Prostate gland (tissue), 2 donors: ENCODE measurements around the gene RAB4B.
"Not testable (repeated sequence)": the region's sequence is repeated elsewhere in the genome, so short reads cannot be mapped to it uniquely, and the experiment has no call there.

Source experiments
- POLR2A ChIP-seq: fragments of 450-650 bp; IDR thresholded peaks from one replicate; pipeline ENCODE4 v1.6.1; 2016; ENCODE audit warnings: antibody characterized with exemption, mild to moderate bottlenecking
- POLR2AphosphoS5 ChIP-seq: sonication (generic); formaldehyde crosslinking; IDR thresholded peaks from one replicate; pipeline ENCODE4 v1.6.1; 2017; ENCODE audit warnings: antibody characterized with exemption
- TF ChIP-seq, protein P1 (sequence below), 4 experiments: fragments of 200-600 bp in 2 of 4; fragments of 450-650 bp in 2 of 4; sonication (generic) in 2 of 4; IDR thresholded peaks; 1 replicate in 3 of 4; 2 replicates in 1 of 4; pipeline ENCODE4 v1.5.1; 2016 to 2019; ENCODE audit warnings: antibody characterized with exemption in 4 of 4, mild to moderate bottlenecking in 2 of 4, moderate library complexity in 2 of 4

DNA sequence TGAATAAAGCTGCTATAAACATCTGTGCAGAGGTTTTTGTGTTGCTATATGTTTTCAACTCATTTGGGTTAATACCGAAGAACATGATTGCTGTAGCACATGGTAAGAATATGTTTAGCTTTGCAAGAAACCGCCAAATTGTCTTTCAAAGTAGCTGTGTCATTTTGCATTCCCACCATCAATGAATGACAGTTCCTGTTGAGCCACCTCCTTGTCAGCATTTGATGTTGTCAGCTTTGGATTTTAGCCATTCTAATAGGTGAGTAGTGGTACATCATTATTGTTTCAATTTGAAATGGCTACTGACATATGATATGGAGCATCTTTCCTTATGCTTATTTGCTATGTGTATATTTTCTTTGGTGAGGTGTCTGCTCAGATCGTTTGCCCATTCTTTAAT is 64.0 kb downstream of the RAB4B start:
- not testable (repeated sequence) for TF ChIP-seq POLR2A, POLR2AphosphoS5
- TF ChIP-seq, protein P1, sequence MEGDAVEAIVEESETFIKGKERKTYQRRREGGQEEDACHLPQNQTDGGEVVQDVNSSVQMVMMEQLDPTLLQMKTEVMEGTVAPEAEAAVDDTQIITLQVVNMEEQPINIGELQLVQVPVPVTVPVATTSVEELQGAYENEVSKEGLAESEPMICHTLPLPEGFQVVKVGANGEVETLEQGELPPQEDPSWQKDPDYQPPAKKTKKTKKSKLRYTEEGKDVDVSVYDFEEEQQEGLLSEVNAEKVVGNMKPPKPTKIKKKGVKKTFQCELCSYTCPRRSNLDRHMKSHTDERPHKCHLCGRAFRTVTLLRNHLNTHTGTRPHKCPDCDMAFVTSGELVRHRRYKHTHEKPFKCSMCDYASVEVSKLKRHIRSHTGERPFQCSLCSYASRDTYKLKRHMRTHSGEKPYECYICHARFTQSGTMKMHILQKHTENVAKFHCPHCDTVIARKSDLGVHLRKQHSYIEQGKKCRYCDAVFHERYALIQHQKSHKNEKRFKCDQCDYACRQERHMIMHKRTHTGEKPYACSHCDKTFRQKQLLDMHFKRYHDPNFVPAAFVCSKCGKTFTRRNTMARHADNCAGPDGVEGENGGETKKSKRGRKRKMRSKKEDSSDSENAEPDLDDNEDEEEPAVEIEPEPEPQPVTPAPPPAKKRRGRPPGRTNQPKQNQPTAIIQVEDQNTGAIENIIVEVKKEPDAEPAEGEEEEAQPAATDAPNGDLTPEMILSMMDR (IDR thresholded peaks at IDR 0.05) = not testable (repeated sequence)
